Measurements from ENCODE around the gene ZCWPW1.

ZCWPW1 gene, protein sequence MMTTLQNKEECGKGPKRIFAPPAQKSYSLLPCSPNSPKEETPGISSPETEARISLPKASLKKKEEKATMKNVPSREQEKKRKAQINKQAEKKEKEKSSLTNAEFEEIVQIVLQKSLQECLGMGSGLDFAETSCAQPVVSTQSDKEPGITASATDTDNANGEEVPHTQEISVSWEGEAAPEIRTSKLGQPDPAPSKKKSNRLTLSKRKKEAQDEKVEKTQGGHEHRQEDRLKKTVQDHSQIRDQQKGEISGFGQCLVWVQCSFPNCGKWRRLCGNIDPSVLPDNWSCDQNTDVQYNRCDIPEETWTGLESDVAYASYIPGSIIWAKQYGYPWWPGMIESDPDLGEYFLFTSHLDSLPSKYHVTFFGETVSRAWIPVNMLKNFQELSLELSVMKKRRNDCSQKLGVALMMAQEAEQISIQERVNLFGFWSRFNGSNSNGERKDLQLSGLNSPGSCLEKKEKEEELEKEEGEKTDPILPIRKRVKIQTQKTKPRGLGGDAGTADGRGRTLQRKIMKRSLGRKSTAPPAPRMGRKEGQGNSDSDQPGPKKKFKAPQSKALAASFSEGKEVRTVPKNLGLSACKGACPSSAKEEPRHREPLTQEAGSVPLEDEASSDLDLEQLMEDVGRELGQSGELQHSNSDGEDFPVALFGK

GRCh38 chr7:100428199-100428966, at the start of gene ZCWPW1:
ZCWPW1 (minus strand) TSS chr7:100428703; CDS start chr7:100420649, 8,054 bp downstream.
- DNase-seq (ENCODE audit: low read depth): peak; percentile 87

- DNase-seq (ENCODE audit: low read depth): no peak
Observed at GRCh38 chr7:100477871-100478267, 49.4 kb upstream of the ZCWPW1 start.

DNA sequence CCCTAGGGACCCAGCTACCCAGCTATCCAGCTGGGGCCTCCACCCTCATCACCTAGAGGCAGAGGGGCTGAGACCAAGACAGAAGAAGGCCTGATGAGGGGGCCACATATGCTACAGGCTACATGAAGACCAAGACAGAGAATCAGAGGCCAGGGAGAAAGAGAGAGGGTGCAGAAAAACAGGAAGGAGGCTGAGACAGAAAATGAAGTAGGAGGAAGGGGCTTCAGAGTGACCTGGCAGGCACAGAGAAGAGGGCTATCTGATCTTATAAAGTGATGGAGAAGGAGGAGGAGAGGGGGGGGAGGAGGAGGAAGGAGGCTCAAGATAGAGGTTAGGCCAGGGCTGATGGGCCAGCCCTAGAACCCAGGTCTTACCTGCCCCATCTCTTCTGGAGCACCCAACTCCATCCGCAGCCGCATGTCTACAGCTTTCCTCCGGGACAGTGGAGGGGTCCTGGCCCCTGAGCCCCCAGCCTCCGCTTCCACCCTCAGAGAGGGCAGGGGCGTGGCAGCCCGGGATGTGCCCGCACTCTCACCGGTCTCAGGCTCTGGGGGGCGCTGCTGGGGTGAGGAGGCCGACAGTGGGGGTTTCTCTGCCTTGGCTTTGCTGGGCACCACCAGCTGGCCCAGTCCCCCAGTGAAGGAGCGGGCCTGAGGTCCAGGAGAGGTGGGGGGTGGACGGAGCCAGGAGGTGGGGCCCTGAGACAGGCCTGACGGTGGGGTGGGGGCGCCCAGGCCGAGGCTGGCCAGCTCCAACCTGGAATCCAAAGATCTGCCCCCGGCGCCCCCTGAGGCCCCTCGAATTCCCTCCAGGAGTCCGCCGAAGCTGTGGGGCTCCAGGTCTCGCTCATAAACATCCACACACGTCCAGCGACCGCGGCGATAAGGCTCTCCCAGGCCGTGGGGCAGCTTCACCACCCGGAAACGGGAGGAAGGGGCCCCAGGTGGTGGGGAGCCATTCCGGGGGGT, 48.7 kb upstream of the ZCWPW1 start:
- no peak for DNase-seq (ENCODE audit: low read depth)

DNA sequence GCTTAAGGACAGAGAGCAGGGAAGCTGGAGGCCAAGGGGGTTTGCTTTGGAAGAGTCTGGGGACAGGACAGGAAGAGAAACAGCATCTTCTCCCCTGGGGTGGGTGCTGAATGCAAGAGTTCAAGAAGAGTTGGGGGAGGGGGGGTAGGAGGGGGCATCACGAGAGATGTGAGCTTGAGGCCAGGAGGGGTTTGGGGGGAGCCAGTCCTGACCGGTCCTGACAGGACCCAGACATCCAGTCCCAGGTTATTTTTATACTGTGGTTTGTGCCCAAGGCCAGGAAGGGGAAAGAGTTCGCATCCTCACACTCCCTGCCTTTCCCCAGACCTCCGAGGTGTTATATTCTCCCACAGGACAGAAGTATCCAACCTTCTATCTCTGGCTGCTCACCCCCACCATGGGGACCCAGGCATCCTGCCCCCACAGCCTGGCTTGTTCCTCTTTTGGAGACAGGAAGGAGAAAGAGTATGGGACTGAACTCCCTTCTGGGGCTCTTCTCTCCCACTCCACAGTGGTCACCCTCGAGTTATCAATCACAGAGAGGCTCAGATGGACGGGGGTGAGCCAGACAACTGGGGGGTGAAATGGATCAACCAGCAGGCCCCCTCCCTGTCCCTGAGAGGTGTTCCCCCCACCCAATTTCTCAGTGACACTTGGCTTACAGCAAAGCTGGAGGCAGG, 47.7 kb upstream of the ZCWPW1 start:
- no peak for DNase-seq (ENCODE audit: low read depth)

- no peak for DNase-seq (ENCODE audit: low read depth)
Observed at GRCh38 chr7:100475549-100475948, 47.0 kb upstream of the ZCWPW1 start.

DNA sequence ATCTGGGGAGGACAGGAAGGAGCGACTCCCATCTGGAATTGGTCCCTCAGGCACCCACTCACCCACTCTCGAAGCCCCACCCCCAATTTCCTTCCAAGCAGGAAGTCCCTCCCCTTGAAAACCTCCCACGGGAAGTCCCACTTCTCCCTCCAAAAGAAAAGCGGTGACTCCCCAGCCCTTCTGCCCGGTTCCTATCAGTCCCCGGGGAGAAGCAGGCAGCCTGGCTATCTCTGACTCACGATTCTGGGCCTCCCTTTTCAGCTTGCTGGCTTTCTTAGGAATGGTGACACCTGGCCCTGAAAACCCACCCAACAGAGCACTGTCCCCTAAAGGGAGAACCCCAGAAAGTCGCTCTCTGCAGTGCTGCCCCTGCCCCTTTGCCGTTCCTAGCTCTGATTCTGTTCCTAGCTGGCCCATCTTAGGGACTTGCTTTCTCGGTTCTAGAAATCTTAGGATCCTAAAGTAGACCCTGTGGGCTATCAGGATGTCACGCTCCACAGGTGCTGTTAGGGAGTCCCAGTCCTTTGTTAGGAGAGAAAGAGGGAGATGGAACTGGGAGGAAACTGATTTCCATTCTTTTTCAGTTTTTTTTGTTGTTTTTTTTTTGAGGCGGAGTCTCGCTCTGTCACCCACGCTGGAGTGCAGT, 44.5 kb upstream of the ZCWPW1 start:
- DNase-seq (ENCODE audit: low read depth): no peak

DNA sequence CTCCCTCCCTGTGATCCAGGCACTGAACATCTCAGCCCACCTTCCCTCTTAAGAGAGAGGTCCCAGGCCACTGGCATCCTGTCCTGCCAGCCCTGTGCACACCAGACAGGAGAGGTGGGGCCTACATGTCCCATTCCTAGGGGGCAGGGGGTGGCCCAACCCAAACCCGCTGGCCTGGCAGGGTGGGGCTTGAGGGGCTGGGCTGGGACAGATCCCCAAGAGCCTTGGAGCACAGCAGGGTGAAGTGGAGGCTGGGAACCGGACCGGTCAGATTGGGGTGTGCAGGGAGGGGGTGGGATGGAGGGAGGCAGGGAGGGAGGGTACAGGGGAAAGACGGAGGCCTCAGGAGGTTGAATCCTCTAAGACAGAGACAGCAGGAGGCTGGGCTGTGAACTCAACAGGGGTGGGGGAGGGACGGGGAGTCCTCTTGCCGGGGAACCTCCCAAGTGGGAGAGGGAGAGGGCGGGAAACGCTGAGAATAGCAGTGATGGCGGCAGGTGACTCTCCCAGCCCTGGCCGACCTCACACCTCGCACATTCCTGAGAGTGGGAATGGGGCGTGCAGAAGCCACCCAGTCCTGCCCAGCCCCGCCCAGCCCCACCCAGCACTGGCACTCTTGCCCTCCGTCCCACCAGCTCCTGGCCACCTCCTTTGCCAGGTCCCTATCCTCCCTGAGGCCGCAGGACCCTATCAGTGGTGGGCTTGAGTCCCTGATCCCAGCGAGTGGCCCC, 43.8 kb upstream of the ZCWPW1 start:
- DNase-seq (ENCODE audit: low read depth): no peak

DNA sequence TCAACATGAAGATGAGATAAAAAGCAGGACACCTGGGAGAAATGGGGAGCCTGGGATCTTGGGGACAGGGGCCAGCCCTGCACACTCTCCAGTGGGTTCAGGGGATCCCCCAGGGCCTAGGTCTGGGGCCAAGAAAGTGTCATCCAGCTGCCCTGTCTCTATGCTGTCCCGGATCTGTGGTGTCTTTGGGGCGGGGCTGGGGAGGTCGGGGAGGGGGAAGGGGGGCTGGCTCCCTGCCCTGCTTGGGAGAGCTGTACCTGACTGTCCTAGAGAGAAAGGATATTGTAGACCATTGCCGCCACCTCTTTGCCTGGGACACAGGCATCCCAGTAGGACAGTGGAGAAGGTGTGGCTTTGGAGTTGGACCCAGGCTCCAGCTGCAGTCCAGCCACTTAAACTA, 42.5 kb upstream of the ZCWPW1 start:
- DNase-seq (ENCODE audit: low read depth): no peak

- DNase-seq (ENCODE audit: low read depth): no peak
Observed at GRCh38 chr7:100469227-100470044, 40.9 kb upstream of the ZCWPW1 start.

DNA sequence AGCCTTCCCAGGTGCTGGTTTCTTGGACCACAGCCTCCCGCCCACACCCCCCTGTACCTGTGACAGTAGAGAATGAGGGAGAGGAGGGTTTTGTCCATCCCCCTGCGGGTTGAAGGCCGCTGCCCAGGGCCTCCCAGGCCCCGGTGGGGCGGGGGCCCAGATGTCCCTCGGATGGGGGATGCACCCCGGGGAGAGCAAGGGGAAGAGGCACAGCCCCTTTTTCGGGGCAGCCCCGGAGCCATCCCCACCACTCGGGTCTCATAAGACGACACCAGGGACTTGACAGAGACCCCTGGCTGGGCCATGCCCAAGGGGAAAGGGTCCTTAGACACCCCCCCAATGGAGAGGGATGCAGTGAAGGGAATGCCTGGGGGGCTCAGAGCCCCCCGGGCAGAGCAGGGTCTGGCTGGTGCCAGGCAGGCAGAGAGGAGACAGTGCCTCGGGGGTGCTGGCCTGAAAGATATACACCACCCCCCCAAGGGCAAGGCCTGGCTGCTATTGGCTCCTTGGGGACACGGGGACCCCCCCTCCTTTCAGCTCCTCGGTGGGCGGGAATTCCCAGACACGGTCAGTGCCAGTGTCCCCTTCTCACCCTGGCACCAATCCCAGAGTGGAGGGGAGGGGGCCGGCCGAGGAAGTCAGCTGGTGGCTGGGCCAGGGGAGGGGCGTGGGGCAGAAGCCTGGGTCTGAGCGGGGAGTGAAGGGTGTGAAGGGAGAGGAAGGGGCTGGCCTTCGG, 39.3 kb upstream of the ZCWPW1 start:
- no peak for DNase-seq (ENCODE audit: low read depth)

DNA sequence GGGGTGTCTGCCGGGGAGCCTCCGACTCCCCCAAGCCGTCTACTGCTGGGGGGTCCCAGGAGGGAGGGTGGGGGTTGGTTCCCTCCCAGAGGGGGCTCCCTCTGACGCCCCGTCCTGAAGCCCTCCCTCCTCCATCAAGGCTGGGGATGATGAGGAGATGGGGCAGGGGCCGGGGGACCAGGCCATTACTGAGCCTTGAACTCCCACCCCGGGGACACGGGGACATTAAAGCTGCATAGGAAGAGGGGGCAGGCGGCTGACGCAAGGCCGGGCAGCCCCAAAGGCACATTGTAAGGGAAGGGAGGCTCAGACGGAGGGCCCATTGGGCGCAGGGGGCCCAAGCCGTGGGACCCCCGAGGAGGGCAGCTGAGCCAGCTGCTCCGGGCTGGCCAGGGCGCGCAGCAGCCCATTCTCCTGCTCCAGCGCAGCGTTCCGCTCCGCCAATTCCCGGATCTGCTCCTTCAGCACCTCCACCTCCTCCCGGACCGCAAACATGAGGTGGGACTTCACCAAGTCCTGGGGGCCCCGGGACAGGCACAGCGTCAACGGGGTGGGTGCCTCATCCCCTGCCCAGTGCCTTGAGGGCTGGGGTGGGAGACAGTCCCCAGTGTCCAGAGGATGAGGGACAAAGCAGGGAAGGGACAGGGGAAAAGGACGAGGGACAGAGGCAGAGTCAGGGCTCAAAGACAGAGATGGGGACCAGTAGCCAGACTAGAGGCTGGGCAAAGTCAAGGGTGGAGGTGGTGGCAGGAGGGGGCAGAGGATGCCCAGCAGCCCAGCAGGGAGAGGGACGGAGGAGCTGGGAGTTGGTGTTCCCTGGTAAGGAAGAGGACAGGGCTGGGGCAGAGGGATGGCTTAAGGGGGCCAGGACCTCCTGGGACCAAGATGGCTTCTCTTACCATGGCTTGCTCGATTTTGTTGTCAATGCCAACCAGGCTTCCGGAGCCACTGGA, 38.4 kb upstream of the ZCWPW1 start:
- DNase-seq (ENCODE audit: low read depth): no peak

- no peak for DNase-seq (ENCODE audit: low read depth)
Observed at GRCh38 chr7:100465702-100466311, 37.3 kb upstream of the ZCWPW1 start.

GRCh38 chr7:100465299-100465698, 36.8 kb upstream of the ZCWPW1 start:
- DNase-seq (ENCODE audit: low read depth): no peak

GRCh38 chr7:100464791-100465190, 36.3 kb upstream of the ZCWPW1 start:
- DNase-seq (ENCODE audit: low read depth): no peak

DNA sequence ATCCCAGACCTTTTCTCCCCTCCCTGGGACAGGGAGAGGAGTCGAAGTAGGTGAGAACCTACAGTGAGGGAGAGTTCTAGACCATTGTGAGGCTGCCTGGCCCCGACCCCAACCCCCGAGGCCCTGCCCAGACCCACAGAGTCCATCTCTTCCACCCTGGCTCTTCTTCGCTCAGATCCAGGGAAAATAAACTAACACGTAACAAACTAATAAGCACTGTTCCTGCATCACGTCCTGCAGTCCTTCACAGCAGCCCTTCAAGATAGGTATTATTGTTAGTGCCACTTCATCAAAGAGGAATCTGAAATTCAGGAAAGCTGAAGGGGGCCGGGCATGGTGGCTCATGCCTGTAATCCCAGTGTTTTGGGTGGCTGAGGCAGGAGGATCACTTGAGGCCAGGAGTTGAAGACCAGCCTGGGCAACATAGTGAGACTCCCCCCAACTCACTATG, 35.7 kb upstream of the ZCWPW1 start, which contains the start of gene SPACDR:
Gene SPACDR, minus strand, starts transcription at position 51 of the 451 bp plus-strand sequence. CDS start 235 bp downstream, outside the sequence.
- DNase-seq (ENCODE audit: low read depth): no peak

- no peak for DNase-seq (ENCODE audit: low read depth)
Observed at GRCh38 chr7:100457033-100457432, 28.5 kb upstream of the ZCWPW1 start.
